NCI-H1694 (cell line): ENCODE data around the gene KCNG1.
"Not testable (repeated sequence)": the region's sequence is repeated elsewhere in the genome, so short reads cannot be mapped to it uniquely, and the experiment has no call there.

Experiments
- DNase-seq: peaks from one replicate; lab custom pipeline; 2025; lab: John Stamatoyannopoulos, UW

KCNG1 gene

GRCh38 chr20:50987493-50988210 is 35.3 kb downstream of the KCNG1 start:
- peak; percentile 80 for DNase-seq

DNA sequence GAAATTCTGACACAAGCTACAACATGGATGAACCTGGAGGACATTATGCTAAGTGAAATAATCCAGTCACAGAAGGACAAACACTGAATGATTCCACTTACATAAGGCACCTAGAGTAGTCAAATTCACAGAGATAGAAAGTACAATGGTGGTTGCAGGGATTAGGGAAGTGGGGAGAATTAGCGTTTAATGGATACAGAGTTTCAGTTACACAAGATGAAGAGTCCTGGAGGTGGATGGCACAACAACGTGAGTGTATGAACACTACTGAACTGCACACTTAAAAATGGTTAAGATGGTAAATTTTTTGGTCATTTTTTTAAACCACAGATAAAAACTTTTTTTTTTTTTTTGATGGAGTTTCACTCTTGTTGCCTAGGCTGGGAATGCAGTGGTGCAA is 39.6 kb downstream of the KCNG1 start:
- no peak for DNase-seq

DNA sequence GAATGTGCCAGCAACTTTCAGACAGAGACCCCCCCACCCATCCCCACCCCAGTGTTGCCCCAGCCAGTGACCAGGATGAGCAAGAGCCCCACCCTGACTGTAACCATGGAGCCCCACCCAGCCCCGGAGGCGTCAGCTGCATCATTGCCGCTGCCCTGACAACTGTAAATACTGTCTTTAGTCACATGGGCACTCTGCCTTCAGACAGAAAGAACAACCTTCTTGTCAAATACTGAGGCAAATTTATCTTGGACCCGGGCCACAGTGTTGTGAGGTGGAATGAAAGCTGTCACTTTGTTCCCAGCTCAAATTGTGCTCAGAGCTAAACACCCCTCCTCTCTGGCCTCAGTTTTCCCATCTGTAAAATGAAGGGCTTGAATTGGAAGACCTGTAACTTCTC is 40.5 kb downstream of the KCNG1 start:
- no peak for DNase-seq

- DNase-seq = no peak
Observed at GRCh38 chr20:50981714-50982048, 41.2 kb downstream of the KCNG1 start.

GRCh38 chr20:50980851-50981713 is 41.8 kb downstream of the KCNG1 start:
- DNase-seq = peak; percentile 42

DNA sequence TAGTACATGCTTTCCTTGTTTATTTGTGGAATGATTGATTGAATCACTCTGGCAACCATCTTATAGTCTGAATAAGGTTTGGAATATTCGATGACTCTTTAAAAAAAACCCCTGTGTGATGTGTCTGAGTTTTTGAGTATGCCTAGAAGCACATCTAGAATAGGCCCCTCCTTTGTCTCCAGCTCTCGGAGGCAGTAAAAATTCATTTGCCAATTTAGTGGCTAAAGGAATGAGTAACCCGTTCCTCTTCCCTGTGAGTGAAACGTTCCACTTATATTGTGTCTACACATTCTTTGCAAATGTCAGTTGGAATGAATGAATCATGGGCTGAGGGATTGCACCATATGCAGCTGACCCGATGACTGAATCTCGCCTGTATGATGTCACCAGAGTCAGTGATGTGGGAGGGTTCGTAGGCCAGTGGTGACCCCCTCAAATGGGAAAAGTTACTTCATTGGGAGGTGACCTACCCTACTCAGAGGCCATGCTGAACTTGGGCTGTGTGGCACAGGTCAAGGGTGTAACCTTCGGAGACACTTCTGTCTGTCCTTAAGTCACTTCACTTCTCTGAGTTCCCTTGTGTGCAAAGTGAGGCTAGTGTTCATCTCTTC is 42.7 kb downstream of the KCNG1 start:
- DNase-seq = no peak

DNA sequence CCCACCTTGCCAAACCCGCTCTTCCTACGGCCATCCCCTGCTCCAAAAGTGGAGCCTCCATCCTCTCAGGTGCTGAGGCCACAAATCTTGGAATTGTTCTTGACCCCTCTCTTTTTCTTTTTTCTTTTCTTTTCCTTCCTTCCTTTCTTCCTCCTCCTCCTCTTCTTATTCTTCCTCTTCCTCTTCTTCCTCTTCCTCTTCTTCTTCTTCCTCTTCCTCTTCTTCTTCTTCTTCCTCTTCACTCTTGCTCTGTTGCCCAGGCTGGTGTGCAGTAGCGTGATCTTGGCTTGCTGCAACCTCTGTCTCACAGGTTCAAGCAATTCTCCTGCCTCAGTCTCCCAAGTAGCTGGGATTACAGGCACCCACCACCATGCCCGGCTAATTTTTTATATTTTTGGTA is 44.4 kb downstream of the KCNG1 start:
- DNase-seq = not testable (repeated sequence)

DNA sequence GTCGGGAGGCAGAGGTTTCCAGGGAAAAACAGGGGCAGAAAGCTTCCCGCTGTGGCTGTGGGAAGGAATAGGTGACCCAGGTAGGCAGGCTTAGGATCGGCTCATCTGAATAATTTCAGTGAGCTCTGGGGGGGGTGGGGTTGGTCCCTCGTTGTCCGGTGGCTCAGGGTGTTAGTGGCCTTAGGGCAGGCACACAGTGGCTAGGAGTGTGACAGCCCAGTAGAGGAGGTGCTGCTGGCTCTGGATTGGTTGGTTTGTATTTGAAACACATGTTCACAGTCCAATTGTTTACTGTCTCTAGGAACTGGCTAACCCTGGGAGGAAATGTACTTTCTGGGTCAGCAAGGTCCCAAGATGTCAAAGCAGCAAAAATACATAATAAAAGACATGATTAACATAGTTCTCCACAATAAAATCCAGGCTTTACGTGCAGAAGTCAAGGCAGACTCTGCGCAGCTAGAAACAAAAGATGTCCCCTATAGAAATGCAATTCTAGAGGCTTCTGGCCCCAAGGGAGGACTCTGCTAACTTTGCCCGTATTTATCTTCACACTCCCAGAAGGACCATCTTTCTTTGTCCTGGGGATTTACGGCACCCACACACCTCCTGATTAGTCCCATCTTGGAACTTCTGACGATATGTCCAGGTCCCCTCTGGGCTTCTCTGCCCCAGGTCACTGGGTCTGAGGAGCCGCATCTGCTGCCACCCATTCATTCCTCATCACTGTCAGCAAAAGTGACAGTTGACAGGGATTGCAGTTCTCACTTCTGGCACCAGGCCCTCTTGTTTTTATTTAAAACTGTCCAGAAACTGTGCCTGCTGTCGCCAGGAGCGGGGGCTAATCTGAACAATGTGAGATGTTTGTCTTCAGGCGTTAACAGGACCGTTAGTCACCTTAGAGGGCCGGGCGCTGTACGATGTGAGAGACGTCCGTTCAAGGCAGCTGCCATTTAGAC is 45.6 kb downstream of the KCNG1 start:
- no peak for DNase-seq

DNA sequence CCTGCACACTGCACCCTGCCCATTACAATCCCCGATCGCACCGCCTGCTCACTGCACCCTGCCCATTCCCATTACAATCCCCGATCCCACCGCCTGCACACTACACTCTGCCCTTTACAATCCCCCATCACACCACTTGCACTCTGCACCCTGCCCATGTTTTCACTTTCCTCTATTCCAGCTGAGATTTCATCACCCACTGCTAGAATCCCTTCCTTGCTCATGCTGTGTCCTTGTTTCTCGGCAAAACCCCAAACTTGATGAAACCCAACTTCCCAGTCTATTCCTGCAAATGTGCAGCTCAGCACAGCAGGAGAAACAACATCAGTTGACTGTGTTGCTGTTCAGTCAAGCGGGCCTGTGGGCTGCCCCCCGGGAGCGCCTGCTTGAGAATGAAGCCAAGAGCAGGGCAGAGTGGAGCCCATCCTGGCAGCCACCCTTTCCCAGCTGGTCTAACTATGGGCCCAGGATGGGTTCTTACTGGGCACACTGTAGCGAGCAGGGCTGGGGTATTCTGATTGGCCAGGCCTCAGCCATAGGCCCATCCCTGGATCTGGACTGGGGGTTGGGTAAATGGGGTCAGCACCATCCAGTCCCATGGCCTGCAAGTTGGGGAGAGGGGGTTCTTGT is 47.1 kb downstream of the KCNG1 start:
- no peak for DNase-seq

- DNase-seq = no peak
Observed at GRCh38 chr20:50969912-50970311, 53.0 kb downstream of the KCNG1 start.

DNA sequence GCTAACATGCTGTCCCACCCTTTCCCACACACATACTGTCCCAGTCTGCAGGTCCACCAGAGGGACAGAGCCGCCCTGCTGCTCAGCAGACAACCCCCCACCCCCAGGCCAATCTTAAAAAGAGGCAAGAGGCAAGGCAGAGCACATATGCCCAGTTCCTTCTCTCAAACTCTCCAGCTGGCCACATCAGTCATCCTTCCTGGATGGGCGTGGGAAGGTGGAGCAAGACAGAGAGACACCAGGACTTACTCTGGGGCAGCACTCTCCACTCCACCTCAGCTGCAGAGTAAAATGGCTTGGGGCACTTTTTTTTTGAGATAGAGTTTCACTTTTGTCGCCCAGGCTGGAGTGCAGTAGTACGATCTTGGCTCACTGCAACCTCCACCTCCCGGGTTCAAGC is 53.5 kb downstream of the KCNG1 start:
- DNase-seq = no peak

GRCh38 chr20:50968289-50968688 is 54.6 kb downstream of the KCNG1 start:
- no peak for DNase-seq

GRCh38 chr20:50967586-50967985 is 55.3 kb downstream of the KCNG1 start:
- DNase-seq = no peak

DNA sequence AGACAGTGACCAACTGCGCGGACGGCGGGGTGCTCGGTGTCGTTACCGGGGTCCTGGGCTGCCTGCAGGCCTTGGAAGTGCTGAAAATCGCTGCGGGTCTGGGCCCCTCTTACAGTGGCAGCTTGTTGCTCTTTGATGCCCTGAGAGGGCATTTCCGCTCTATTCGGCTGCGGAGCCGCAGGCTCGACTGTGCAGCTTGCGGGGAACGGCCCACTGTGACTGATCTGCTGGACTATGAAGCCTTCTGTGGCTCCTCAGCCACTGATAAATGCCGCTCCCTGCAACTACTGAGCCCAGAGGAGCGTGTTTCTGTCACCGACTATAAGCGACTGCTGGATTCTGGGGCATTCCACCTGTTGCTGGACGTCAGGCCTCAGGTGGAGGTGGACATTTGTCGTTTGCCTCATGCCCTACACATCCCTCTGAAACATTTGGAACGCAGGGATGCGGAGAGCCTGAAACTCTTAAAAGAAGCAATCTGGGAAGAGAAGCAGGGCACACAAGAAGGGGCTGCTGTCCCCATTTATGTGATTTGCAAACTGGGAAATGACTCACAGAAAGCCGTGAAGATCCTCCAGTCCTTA is 63.3 kb downstream of the KCNG1 start:
- no peak for DNase-seq

- DNase-seq = peak; percentile 86
Observed at GRCh38 chr20:50958615-50959542, 64.0 kb downstream of the KCNG1 start, which contains the start of gene MOCS3. MOCS3 (plus strand) TSS chr20:50958818; CDS start chr20:50958843, 25 bp downstream.

DNA sequence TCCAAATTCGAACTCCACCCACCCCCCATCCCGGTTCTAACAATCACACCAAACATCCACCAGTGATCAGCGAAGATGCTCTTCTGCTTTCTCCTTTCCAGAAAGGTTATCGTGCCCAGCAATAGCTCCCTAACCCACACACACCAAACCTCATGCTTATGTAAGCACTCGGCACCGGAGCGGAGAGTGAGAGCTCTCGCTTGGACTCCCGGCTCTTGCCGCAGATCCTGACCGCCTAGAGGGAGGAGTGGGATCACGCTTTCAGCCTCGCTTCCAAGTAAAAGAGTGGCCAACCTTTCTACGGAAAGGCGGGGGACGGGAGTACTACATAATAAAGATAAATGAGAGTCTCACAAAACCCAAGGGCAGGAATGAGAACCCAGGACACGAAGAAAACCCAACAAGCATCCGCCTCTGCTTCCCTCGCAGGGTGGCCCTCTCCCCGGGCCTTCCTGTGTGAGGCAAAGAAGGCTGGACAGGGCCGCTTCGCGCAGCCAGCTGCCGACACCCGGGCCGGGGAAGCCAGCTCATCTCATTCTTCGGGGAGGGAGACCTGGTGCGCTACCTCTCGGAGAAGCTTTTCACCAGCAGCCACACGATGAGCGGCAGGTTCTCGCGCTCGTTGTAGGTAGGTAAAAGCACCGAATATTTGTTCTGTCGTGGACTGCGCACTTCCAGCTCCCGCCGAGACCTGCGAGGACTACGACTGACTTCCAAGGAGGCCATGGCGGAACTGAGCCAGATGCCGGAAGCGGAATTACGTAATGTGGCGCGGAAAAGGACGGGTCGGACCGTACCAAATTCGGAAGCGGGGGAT is 64.9 kb downstream of the KCNG1 start, which contains the start of gene DPM1:
TSS of gene DPM1 (minus strand) at position 735 of the 817 bp plus-strand sequence. CDS start at position 726, 9 bp downstream.
- DNase-seq = peak; percentile 86

DNA sequence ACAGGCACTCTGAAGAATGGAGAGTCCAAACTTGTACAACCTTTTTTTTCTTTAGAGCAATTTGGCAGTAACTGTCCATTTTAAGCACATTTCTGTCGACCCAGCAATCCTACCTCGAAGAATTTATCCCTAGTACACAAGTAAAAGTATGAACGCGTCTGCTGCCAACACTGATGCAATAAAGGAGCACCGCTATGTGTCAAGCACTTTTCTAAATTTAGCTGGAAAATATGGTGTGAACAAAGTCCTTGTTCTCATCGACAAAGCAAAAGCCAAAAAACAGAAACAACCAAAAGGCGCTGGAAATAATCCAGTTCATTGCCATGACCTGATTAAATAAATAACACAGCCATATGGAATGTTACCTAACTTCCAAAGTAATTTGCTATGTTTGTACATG is 65.6 kb downstream of the KCNG1 start:
- no peak for DNase-seq

- DNase-seq = no peak
Observed at GRCh38 chr20:50953821-50954220, 69.1 kb downstream of the KCNG1 start.
